ENCODE data around the gene ITGB8.

DNA sequence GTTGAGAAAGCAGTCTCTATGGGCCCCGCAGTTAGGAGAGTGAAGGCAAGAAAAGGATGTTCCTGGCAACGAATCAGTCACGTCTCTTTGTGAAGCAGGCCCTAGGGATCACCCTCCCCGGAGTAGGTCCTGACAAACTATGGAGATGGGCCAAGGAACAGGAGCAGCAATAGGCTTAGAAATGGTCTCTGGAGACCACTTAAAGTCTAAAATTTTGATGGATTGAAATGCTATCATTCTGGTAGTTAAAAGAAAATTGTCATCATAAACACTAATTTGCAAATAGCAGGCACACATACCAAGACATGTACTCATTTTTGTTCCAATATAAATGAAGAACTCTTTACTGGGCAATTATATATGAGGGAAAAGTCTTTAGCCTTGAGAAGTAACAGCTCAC, 123.5 kb downstream of the ITGB8 start:
- TF ChIP-seq CTCF (IDR thresholded peaks at IDR 0.05): no peak
- TF ChIP-seq EP300 (IDR thresholded peaks at IDR 0.05): no peak
- TF ChIP-seq POLR2A (IDR thresholded peaks at IDR 0.05): no peak

Data from ovary (tissue), 3 donors.